Transverse colon (tissue), 4 donors: ENCODE measurements around the gene FBXL16. TPM values are rescaled to one million over a fixed set of nuclear protein-coding genes. Genes with fewer than 3 reads are reported as not detected.

Source experiments
- DNase-seq: peaks from one replicate; pipeline ENCODE4 v3.0.0-alpha.2; 2019
- H3K27ac ChIP-seq, 4 donors: fragments of 200-600 bp; sonication (generic); 2 replicates each; pipeline ENCODE4 v1.5.1; 2016 to 2018; ENCODE audit warnings: inconsistent platforms in 4 of 4
- H3K27me3 ChIP-seq: fragments of 200-600 bp; sonication (generic); 2 replicates; pipeline ENCODE4 v1.5.1; 2017; ENCODE audit warnings: inconsistent platforms
- H3K36me3 ChIP-seq, 4 donors: fragments of 200-600 bp; sonication (generic); 2 replicates each; pipeline ENCODE4 v1.5.1; 2017 to 2019; ENCODE audit warnings: inconsistent platforms in 4 of 4
- H3K4me1 ChIP-seq, 4 donors: fragments of 200-600 bp; sonication (generic); 2 replicates each; pipeline ENCODE4 v1.5.1; 2017 to 2020; ENCODE audit warnings: inconsistent platforms in 4 of 4
- H3K4me3 ChIP-seq, 4 donors: fragments of 200-600 bp; sonication (generic); 1 replicate in 1 of 4; 2 replicates in 3 of 4; pipeline versions ENCODE4 v1.5.1 to v1.6.1; 2017 to 2019; ENCODE audit warnings: inconsistent platforms in 4 of 4
- H3K9me3 ChIP-seq, 2 donors: fragments of 200-600 bp; sonication (generic); 2 replicates each; pipeline ENCODE4 v1.5.1; 2017 to 2019; ENCODE audit warnings: inconsistent platforms in 2 of 2
- CTCF ChIP-seq, 5 experiments: fragments of 200-600 bp in 3 of 5; fragments of 450-650 bp in 2 of 5; sonication (generic) in 3 of 5; IDR thresholded peaks; 1 replicate in 2 of 5; 2 replicates in 3 of 5; pipeline ENCODE4 v1.5.1; 2016 to 2017; ENCODE audit warnings: antibody characterized with exemption in 5 of 5, inconsistent platforms in 3 of 5, mild to moderate bottlenecking in 2 of 5, moderate library complexity in 1 of 5
- EP300 ChIP-seq: sonication (generic); formaldehyde crosslinking; IDR thresholded peaks from one replicate; pipeline ENCODE4 v1.6.1; 2017; ENCODE audit warnings: antibody characterized with exemption, low read depth
- POLR2A ChIP-seq: fragments of 450-650 bp; IDR thresholded peaks from one replicate; pipeline ENCODE4 v1.6.1; 2016; ENCODE audit warnings: antibody characterized with exemption, mild to moderate bottlenecking, moderate library complexity
- POLR2AphosphoS5 ChIP-seq, 3 donors: sonication (generic); formaldehyde crosslinking; IDR thresholded peaks; one replicate each; pipeline ENCODE4 v1.6.1; 2016; ENCODE audit warnings: antibody characterized with exemption in 3 of 3
- WGBS, 2 donors: methylation state at CpG; one replicate each; pipeline ENCODE4 v1.1.5; 2018; ENCODE audit warnings: low coverage in 1 of 2; 5-methylcytosine and 5-hydroxymethylcytosine counted together
- in situ Hi-C, 4 donors: fragments of 200-750 bp; cut with MboI; loops; one replicate each; pipeline versions ENCODE4 v1.15.0 to v1.15.1; 2017; ENCODE audit warnings: low sequenced_read_pairs in 3 of 4, low pct_ligation_motif_present in 1 of 4, low pct_unique_long_range_greater_than_20kb in 1 of 4
- intact Hi-C: fragments of 100-400 bp; cut with DNase I; formaldehyde crosslinking; loops from one replicate; pipeline ENCODE4 v1.15.1; 2023; ENCODE audit warnings: low total_unique reads
- total RNA-seq, 4 donors: library from RNA; depleted of rRNA; stranded (reverse); fragments of >200 nt; gene quantifications; one replicate each; pipeline ENCODE4 v1.1.0, GENCODE V29; 2016

Gene FBXL16
- total RNA-seq, 4 donors from 2014 or later = 0.60 to 3.5 (median 1.6) TPM; not detected in 1

GRCh38 chr16:736936-737481, 31.4 kb upstream of the FBXL16 start:
- intact Hi-C loops = no loop called here
- no peak for TF ChIP-seq EP300
- no peak for TF ChIP-seq CTCF (IDR thresholded peaks at IDR 0.05)
- no peak for TF ChIP-seq POLR2A
- TF ChIP-seq POLR2AphosphoS5 (IDR thresholded peaks at IDR 0.05) = no peak
- DNase-seq = no peak
- no peak overlapping the region for H3K27ac ChIP-seq
- WGBS, 2 donors = 60 to 96% methylated on average over 1 to 29 of the region's 29 CpGs
- H3K27me3 ChIP-seq = no peaks in the 10 kb centered on the region
- no peak overlapping the region for H3K4me3 ChIP-seq
- H3K9me3 ChIP-seq = no peaks in the 10 kb centered on the region
- in situ Hi-C loops = no loop called here
- peaks cover 7 to 20% (median 14%) of the 10 kb centered on the region in 4 donors for H3K4me1 ChIP-seq
- H3K36me3 ChIP-seq = peaks cover 0 to 14% (median 5%) of the 10 kb centered on the region in 4 donors

GRCh38 chr16:735982-736453, 30.4 kb upstream of the FBXL16 start:
- TF ChIP-seq POLR2A = no peak
- TF ChIP-seq POLR2AphosphoS5 (IDR thresholded peaks at IDR 0.05) = no peak
- TF ChIP-seq EP300 = no peak
- TF ChIP-seq CTCF (IDR thresholded peaks at IDR 0.05) = no peak
- in situ Hi-C loops = no loop called here
- no peak for DNase-seq
- Histone ChIP-seq H3K36me3 (peaks cover 0 to 14% (median 5%) of the 10 kb centered on the region in 4 donors), H3K27me3 (no peaks in the 10 kb centered on the region), H3K4me3 (no peak overlapping the region), H3K27ac (no peak overlapping the region), H3K4me1 (peaks cover 7 to 13% (median 9%) of the 10 kb centered on the region in 4 donors), H3K9me3 (no peaks in the 10 kb centered on the region)
- WGBS, 2 donors = 86 to 95% methylated on average over 8 to 13 of the region's 13 CpGs
- intact Hi-C loops = no loop called here

GRCh38 chr16:734981-735881, 29.6 kb upstream of the FBXL16 start:
- TF ChIP-seq EP300 = no peak
- no peak for TF ChIP-seq POLR2A
- TF ChIP-seq POLR2AphosphoS5 (IDR thresholded peaks at IDR 0.05) = no peak
- no peak for TF ChIP-seq CTCF (IDR thresholded peaks at IDR 0.05)
- Histone ChIP-seq H3K27me3 (no peaks in the 10 kb centered on the region), H3K4me3 (no peak overlapping the region), H3K27ac (no peak overlapping the region), H3K9me3 (no peaks in the 10 kb centered on the region), H3K4me1 (peaks cover 5 to 12% (median 8%) of the 10 kb centered on the region in 4 donors), H3K36me3 (peaks cover 0 to 14% (median 5%) of the 10 kb centered on the region in 4 donors)
- intact Hi-C loops (no loop called here), in situ Hi-C loops (no loop called here)
- DNase-seq = no peak
- WGBS, 2 donors = 94% methylated on average over 23 of the region's 25 CpGs; no CpG with 5 or more reads in 1 of the 2 donors

- Histone ChIP-seq H3K27me3 (no peaks in the 10 kb centered on the region), H3K4me3 (no peak overlapping the region), H3K4me1 (peaks cover 0 to 4% (median under 1%) of the 10 kb centered on the region in 4 donors), H3K27ac (no peak overlapping the region), H3K9me3 (no peaks in the 10 kb centered on the region), H3K36me3 (peaks cover 0 to 14% (median 5%) of the 10 kb centered on the region in 4 donors)
- TF ChIP-seq CTCF (IDR thresholded peaks at IDR 0.05) (no peak), POLR2A (no peak), POLR2AphosphoS5 (IDR thresholded peaks at IDR 0.05) (no peak), EP300 (no peak)
- 82 to 91% methylated on average over 6 to 49 of the region's 49 CpGs for WGBS, 2 donors
- in situ Hi-C loops (no loop called here), intact Hi-C loops (no loop called here)
- DNase-seq = no peak
Observed at GRCh38 chr16:734208-734980, 28.8 kb upstream of the FBXL16 start.
